Adipose tissue (tissue), 3 donors: ENCODE data around the gene FAM163A. TPM values are rescaled to one million over a fixed set of nuclear protein-coding genes. Genes with fewer than 3 reads are reported as not detected.

Source experiments
- H3K27ac ChIP-seq: one replicate; pipeline ENCODE4 v1.5.1; 2013; ENCODE audit warnings: low read depth, low read length
- WGBS, 3 donors: extraction: QIAGEN DNeasy Blood & Tissue Kit; methylation state at CpG; one replicate each; pipeline ENCODE4 v1.1.7; 2013; 5-methylcytosine and 5-hydroxymethylcytosine counted together
- polyA plus RNA-seq, 3 donors: library from polyadenylated mRNA; stranded (reverse); fragments of 200-250 nt; gene quantifications; one replicate each; pipeline ENCODE4 v1.2.3, GENCODE V29; 2013
- donor health status: healthy with polysubstance abuse.
- donor health status: Bipolar disorder and iron deficiency.
- donor health status: healthy.

Gene FAM163A
- polyA plus RNA-seq, 3 donors: 0.05 to 0.22 (median 0.06) TPM

DNA sequence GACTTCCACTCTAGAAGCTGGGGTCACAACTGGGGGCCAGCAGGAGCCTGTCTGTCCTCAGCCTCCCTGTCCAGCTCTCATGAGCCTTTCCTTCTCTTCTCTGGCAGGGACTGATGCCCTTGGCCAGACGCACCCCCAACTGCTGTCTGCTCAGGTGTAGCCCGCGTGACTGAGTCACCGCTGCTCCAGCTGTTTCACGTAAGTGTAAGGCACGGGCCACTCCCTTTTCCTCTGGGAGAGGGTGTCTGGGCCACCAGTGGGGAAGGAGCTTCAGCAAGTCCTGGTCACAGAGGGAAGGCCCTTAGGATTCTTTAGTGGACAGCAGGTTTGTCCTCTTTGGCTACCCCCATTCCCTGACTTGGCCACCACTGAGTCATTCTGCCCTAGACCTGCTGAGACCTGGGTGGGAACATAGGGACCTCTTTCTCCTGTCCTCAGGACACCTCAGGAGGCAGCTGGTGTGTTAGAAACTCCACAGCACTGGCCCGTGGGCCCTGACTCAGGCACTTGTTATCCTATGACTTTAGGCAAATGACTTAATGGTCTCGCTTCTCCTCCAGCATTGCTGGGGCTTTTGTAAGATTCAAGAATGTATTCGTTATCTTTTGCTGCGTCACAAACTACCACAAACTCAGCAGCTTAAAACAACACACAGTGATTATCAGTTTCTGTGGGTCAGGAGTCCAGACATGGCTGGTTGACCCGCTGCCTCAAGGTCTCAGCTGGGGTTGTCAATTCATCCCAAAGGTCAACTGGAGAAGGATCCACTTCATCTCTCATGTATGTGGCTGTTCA, 64.8 kb downstream of the FAM163A start:
- 75 to 91% (median 89%) methylated on average over 11 of the region's 11 CpGs for WGBS, 3 donors
- no peak overlapping the region for H3K27ac ChIP-seq

DNA sequence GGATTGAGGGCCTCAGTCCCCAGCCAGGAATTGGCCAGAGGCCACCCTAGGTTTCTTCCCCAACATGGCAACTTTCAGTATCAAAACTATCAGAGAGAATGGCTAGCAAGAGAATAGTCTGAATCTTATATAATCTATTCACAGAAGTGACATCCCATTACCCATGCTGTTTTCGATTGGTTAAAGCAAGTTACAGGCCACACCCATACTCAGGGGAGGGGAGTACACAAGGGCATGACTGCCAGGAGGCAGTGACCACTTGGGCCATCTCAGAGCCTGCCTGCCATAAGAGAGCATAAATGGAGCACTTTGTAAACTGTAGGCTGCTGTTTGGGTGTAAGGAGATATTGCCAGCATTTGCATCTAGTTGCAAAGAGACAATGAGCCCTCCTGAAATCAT, 65.4 kb downstream of the FAM163A start:
- H3K27ac ChIP-seq: no peak overlapping the region
- 91 to 92% (median 92%) methylated on average over 1 of the region's 1 CpG for WGBS, 3 donors

DNA sequence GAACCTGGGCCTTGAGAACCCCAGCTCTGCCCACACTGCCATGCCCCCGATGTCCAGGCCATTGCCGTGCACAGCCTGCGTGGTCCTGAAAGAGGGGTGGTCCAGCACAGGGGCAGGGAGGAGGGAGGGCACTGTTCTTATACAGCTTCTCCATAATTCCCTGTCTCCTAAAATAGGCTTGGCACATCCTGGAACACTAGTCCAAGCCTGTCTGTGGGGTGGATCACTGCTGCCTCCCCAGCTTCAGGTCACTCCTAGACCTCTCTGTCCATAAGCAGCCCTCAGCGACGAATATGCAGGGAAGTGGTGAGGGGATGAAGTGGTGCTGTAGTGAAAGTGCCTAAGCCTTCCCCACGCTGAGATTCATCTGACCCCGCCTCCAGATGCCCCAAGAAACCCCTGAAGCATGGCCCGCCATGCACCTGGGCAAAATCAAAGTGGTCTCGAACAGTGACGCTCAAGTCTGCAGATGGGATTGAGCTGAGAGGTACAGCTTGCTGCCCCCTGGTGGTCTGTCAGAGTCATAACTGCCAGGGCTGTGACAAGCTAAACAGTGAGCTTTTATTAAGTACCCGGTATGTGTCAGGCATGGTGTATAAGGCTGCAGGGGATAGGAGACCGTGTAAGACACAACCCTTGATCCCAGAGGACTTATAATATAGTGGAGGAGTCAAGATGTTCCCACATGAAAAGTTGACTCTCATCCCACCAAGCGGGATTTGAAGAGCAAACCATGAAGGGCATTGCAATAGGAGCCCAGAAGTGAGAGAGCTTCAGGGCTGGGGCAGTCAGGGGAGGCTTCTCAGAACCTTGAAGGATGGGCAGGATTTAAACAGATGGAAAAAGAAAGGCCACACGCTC, 66.6 kb downstream of the FAM163A start:
- WGBS, 3 donors: 40 to 43% (median 41%) methylated on average over 14 of the region's 14 CpGs

DNA sequence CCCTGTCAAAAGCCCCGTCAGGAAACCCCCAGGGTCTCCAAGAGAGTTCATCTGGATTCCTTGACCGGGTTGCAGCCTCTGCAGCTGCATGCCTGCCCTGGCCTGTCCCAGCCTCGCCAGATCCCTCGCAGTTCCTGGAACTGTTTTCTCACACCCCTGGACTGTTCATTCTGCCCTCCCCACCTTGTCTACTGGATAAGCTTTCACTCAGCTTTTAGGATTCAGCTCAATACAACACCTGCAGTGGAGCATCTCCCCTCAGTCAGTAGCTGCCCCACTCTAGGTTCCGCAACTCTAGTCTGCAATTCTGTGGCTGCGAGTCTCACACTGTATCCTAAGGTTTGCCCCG, 67.2 kb downstream of the FAM163A start:
- WGBS, 3 donors: 66 to 80% (median 80%) methylated on average over 7 of the region's 7 CpGs
- no peak overlapping the region for H3K27ac ChIP-seq

More for the DNA sequence above, 66.6 kb downstream of the FAM163A start:
- H3K27ac ChIP-seq: no peak overlapping the region

DNA sequence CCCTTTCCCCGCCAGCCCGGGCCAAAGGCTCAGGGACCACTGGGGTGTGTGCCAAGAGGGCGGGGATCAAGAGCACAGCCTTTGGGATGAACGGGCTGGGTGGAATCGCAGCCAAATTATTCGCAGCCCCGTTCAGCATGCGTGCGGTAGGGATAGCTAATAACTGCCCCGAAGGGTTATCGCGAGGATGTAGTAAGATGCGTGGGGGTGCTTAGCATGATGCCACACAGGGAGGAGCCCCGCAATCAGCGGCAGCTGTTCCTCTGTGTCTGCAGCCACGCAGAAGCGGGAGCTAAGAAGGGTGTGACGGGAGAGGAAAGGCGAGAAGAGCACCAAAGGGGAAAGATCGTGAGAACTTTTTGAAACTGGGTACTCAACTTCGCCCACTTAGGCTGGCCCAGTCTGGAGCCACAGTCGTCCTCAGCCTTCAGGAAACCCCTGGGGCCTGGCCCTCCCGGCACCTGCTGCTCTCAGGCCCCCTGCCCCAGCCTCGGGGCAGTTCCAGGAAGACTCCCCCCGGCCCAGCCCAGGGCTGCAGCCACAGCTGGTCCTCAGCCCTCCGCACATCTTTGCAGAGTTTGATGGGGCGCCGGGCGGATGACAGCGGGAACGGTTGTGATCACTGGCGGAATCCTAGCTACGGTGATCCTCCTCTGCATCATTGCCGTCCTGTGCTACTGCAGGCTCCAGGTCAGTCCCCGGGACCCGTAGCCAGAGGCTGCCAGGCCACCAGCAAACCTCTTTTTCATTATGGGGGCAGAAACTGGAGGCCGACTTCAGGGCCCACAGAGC, 69.6 kb downstream of the FAM163A start:
- H3K27ac ChIP-seq: no peak overlapping the region
- 77 to 87% (median 83%) methylated on average over 37 of the region's 37 CpGs for WGBS, 3 donors

DNA sequence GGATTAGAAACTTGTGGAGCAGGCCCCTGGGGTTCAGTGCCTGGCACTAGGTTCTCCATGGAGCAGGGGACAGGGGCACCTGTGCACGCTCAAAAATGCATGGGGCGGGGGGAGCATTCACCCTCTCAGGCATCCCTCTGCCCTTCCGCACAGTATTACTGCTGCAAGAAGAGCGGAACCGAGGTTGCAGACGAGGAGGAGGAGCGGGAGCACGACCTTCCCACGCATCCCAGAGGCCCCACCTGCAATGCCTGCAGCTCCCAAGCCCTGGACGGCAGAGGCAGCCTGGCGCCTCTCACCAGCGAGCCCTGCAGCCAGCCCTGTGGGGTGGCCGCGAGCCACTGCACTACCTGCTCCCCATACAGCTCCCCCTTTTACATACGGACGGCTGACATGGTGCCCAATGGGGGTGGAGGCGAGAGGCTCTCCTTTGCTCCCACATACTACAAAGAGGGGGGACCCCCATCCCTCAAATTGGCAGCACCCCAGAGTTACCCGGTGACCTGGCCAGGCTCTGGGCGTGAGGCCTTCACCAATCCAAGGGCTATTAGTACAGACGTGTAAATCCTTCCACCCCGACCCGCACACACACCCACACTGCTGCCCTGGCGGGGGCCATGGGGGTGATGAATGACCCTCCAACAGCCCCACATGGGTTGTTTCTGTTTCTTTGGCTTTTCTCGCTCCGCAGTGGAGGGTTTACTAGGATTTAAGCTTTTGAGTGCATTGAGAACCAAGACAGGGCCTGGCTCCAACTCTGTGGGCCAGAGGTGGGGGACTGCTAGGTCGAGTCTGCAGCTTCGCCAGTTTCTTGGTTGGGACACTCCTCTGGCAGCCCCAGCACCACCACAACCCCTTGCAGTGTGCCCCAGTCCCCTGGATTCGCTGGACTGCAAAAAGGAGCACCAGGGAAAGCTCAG, 70.8 kb downstream of the FAM163A start:
- 74 to 84% (median 81%) methylated on average over 28 of the region's 28 CpGs for WGBS, 3 donors
- H3K27ac ChIP-seq: no peak overlapping the region

DNA sequence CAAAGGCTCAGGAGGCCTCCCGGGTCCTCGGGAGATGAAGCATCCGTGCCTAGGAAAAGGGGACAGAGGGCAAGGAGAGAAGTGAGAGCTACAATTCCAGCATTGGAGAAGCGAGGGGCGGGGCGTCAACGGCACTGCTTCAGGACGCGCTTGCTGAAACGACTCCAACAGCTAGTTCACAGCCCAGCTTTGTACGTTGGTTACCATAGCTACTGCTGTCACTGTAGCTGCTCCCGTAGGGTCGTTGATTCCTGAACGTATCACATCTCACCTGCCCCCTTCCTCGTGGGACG, 71.4 kb downstream of the FAM163A start:
- WGBS, 3 donors: 1% methylated on average over 16 of the region's 16 CpGs
- H3K27ac ChIP-seq: no peak overlapping the region

DNA sequence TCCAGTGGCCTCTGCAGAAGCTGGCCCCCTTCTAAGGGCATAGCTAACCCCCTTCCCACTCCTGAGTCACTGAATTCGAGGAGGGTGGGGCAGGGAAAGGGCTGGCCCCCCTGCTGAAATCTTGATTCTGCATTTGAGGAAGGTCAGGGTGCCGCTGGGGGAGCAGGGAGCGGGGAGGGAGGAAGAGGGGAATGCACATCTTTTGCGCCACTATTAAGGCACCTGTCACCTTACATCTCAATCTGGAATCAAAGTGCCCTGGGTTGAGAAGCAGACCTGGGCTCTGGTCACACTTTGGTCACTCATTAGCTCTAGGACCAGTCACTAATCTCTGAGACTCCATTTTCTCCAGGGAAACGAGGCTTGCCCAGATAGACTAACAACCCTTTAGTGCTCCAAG, 72.5 kb downstream of the FAM163A start:
- no peak overlapping the region for H3K27ac ChIP-seq
- WGBS, 3 donors: 17 to 36% (median 23%) methylated on average over 4 to 5 of the region's 5 CpGs

DNA sequence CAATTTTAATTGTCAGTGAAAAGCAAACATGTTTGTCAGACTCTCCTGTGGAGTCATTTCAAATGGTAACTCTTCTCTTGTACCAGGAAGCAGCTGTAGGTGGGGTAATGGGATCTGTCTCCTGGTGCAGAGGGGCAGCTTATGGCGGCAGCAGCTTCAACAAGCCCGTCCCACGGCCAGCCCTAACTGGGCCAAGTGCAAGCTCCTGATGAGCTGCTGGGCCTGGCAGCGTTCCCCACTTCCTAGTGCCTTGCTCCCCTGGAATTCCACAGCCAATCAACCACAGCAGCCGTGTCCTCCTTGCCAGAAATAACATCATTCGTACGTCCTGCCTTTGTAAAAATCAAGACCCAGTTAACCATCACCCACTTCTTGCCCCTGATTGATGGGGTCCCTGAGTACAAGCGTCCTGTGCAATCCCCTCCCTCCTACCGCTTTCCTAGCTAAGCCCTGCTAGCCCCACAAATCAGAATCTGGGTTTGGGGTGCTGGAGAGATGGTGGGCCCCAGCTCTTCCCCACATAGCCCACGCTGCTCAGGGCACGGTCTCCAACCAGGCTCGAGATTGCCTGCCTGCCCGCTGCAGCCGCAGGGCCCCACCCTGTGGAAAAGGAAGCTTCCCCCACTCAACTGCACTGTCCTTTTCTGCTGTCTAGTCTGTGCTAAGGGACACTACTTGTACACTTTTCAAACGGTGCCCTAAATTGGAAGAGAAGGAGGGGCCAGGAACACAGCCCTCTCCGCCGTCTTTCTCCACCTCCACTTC, 73.3 kb downstream of the FAM163A start:
- 55 to 69% (median 65%) methylated on average over 17 of the region's 17 CpGs for WGBS, 3 donors
- H3K27ac ChIP-seq: no peak overlapping the region

DNA sequence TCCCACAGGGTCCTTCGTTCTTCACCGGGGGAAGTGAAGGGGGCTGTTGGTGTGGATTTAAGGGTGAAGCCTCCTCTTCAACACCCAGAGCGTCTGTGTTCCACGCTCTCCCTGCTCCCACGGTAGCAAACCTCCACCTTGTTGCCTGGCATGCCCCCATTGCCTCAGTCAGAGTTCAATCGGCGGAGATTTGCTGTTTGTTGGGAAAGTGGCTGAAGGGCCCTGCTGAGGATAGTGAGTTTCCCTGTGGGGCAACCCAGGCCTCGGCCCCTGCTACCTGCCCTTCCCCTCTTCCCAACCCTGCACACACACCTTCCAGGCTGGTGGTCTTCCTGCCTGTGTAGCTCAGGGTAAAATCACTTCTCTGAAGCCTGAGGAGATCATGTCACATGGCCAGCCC, 74.0 kb downstream of the FAM163A start:
- WGBS, 3 donors: 89 to 96% (median 95%) methylated on average over 8 of the region's 8 CpGs
- no peak overlapping the region for H3K27ac ChIP-seq

DNA sequence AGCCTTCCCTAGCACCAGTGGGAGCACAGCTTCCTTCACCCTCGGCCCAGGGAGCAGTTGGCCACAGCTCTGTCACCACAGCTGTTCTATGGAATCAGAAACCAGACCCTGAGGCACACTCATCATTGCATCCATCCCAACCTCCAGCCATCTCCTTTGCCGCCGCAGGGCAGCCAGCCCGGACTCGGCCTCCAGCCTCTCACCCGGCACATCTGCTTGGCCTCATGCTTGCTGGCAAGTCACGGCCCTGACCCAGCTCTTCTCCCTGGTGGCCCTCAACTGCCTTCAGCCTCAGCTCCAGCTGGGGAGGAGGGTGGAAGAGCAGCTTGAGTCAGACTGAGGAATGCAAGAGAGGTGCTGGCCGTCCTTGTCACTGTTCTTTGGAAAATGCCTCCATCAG, 74.7 kb downstream of the FAM163A start:
- H3K27ac ChIP-seq: no peak overlapping the region

DNA sequence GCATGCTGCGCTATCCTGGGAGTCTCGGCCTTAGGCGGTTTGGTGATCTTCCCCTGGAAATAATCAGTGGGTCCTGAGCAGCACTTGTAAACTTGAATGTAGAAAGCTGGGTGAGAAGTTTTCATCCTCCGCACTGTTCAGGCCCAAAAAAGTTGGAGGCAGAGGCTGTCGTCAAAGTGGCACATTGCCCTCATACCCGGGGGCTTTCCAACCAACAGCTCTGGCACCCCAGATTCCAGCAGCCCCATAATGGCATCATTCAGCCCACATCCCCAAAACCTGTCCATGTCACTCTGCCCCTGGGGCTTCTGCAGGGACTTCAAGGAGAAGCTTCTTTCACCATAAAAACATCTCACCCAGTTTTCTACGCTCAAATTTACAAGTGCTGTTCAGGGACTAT, 75.2 kb downstream of the FAM163A start:
- WGBS, 3 donors: 77 to 88% (median 81%) methylated on average over 7 of the region's 7 CpGs
- no peak overlapping the region for H3K27ac ChIP-seq

More for the DNA sequence above, 74.7 kb downstream of the FAM163A start:
- WGBS, 3 donors: 57 to 74% (median 59%) methylated on average over 8 of the region's 8 CpGs

DNA sequence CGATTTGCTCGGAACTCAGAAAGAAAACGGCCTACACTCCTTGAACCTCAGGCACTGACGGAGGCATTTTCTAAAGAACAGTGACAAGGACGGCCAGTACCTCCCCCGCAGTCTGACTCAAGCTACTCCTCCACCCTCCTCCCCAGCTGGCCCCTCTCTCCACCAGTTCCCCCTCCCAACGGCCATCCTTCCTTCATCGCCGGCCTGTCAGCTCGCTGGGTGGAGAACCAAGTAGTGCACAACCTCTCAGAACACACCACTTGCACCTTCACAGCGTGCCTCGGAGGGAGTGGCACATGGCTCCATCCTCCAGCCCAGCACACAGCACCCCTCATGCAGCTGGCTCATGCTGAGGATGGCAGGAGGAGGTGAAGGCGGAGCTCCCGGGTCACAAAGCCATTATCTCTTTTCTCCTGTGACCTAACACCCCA, 75.7 kb downstream of the FAM163A start:
- 53 to 68% (median 65%) methylated on average over 14 of the region's 14 CpGs for WGBS, 3 donors
- no peak overlapping the region for H3K27ac ChIP-seq

DNA sequence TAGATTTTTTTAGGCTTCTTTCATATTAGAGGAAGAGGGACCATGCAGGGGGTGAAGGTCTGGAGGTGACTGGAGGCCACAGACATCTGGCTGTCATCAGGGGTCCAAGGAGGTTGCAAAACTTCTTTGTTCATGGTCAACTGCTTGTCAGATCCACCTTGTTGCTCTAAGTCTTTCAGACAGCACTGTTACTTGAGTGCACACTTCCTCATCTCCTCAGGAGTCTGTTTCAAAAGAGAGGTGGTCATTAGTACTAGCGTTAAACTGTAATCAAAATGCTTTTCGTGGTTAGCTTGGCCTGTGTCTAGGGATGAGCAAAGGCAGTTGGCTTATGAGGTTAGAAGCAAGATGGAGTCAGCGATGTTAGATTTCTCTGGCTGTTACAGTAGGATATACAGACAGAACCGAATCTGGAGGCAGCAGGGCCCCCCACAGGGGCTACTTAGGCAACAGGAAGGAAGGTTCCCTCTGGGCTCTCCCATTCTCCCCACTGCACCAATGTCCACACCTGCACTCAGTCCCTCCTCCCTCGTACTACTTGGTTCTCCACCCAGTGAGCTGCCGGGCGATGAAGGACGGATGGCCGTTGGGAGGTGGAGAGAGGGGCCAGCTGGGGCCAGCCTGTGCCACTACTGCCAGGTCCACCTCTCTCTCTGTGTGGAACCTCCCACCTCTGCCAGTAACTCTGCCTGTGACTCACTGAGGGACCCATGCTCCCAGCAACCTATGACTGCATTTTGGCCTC, 77.3 kb downstream of the FAM163A start:
- WGBS, 3 donors: 60 to 82% (median 77%) methylated on average over 9 of the region's 9 CpGs

DNA sequence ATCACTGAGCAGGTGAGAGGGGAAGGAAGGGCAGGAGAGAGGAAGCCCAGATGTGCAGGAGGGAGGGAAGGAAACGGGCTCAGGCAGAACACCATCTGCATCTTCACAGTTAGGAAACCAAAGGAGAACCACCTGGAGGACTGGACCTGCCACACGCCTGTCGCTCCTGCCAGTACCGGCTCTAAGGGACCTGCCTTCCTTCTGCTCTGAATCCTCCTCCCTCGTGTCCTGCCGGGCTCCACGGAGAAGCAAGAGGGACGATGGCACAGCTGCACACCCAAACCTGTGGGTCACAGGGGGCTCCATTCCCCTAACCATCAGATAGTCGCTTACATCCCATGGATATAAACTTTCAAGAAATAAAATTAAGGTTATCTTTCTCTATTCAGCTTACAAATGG, 78.4 kb downstream of the FAM163A start:
- H3K27ac ChIP-seq: no peak overlapping the region
- WGBS, 3 donors: 81 to 83% (median 82%) methylated on average over 9 of the region's 9 CpGs

More for the DNA sequence above, 77.3 kb downstream of the FAM163A start:
- H3K27ac ChIP-seq: no peak overlapping the region

DNA sequence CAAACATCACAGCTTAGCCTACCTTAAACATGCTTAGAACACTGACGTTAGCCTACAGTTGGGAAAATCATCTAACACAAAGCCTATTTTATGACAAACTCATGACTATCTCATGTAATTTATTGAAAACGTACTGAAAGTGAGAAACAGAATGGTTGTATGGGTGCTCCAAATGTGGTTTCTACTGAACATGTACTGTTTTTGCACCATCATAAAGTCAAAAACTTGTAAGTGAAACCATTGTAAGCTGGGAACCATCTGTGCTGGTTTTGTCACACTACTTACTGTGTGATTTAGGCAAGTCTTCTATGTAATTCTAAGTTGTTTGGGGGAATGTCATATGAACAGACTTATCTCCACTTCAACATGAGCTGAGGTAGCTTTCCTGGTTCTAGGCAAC, 79.0 kb downstream of the FAM163A start:
- whole genome bisulfite sequencing, 3 donors: 81 to 96% (median 88%) methylated on average over 2 of the region's 2 CpGs
- no peak overlapping the region for H3K27ac ChIP-seq

DNA sequence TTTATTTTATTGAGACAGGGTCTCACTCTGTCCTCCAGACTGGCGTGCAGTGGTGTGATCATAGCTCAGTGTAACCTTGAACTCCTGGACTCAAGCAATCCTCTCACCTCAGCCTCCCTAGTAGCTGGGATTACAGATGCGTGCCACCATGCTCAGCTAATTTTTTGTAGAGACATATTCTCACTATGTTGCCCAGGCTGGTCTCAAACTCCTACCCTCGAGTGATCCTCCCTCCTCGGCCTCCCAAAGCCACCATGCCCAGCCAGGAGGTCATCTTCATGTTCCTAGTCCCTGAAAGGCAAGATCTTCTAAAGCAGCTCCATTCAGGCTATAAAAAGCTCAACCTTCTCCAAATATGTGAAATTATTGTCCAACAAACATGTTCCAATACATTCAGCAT, 80.6 kb downstream of the FAM163A start:
- H3K27ac ChIP-seq: no peak overlapping the region
- 90 to 94% (median 92%) methylated on average over 4 of the region's 4 CpGs for WGBS, 3 donors
